ENCODE results near the gene DEFB114. TPM values are rescaled to one million over a fixed set of nuclear protein-coding genes. Genes with fewer than 3 reads are reported as not detected.

DEFB114 gene
- total and polyA plus RNA-seq, 8 donors, result not detected

Other genes starting within 250 kb of the DEFB114 start
- 10 to 100 TPM in 4 of 6 donors, 1 to 10 TPM in 1, under 1 TPM in 1; 0.47 to 35.4 (median 13.3) TPM for gene CRISP3, start 219.8 kb downstream of the DEFB114 start, total RNA-seq
- 1 to 10 TPM in 1 of 2 donors, under 1 TPM in 1; 0.49 to 2.4 TPM for gene CRISP3, start 219.8 kb downstream of the DEFB114 start, polyA plus RNA-seq
- not detected for gene PGK2, start 176.9 kb downstream of the DEFB114 start, total RNA-seq
- gene PGK2, start 176.9 kb downstream of the DEFB114 start, polyA plus RNA-seq, result not detected
- gene CRISP1, start 97.6 kb downstream of the DEFB114 start, total RNA-seq, result not detected
- not detected for gene CRISP1, start 97.6 kb downstream of the DEFB114 start, polyA plus RNA-seq
- gene DEFB113, start 5.5 kb upstream of the DEFB114 start, total RNA-seq, result not detected
- not detected for gene DEFB113, start 5.5 kb upstream of the DEFB114 start, polyA plus RNA-seq
- gene DEFB110, start 57.8 kb upstream of the DEFB114 start, total RNA-seq, result not detected
- gene DEFB110, start 57.8 kb upstream of the DEFB114 start, polyA plus RNA-seq, result not detected
- not detected for gene DEFB112, start 85.8 kb upstream of the DEFB114 start, total RNA-seq
- gene DEFB112, start 85.8 kb upstream of the DEFB114 start, polyA plus RNA-seq, result not detected

Data from pancreas (tissue), 8 donors.